Heart right ventricle (tissue), 16 donors: ENCODE results near the gene SRRM2. TPM values are rescaled to one million over a fixed set of nuclear protein-coding genes. Genes with fewer than 3 reads are reported as not detected.

Experiments used
- ATAC-seq, 8 donors: fragments of 200-7000 bp; cut with Tn5 transposase; one replicate each; pipeline ENCODE4 v1.9.1; 2020; ENCODE audit warnings: mild to moderate bottlenecking in 8 of 8, moderate library complexity in 8 of 8, moderate number of reproducible peaks in 1 of 8
- DNase-seq, 2 donors: peaks; one replicate each; pipeline ENCODE4 v3.0.0-alpha.2; 2020
- H3K27ac ChIP-seq, 10 donors: fragments of 200-600 bp; sonication (generic) in 2 of 10; one replicate each; pipeline versions ENCODE4 v1.5.0 to v1.8.0; 2020 to 2022; ENCODE audit warnings: mild to moderate bottlenecking in 3 of 10
- H3K27me3 ChIP-seq, 7 donors: fragments of 200-600 bp; one replicate each; pipeline ENCODE4 v1.8.0; 2021 to 2022; ENCODE audit warnings: mild to moderate bottlenecking in 2 of 7
- H3K36me3 ChIP-seq, 9 donors: fragments of 200-600 bp; sonication (generic) in 1 of 9; one replicate each; pipeline versions ENCODE4 v1.5.0 to v1.8.0; 2020 to 2022; ENCODE audit warnings: mild to moderate bottlenecking in 2 of 9
- H3K4me1 ChIP-seq, 9 donors: fragments of 200-600 bp; sonication (generic) in 1 of 9; one replicate each; pipeline versions ENCODE4 v1.5.0 to v1.8.0; 2020 to 2022; ENCODE audit warnings: mild to moderate bottlenecking in 4 of 9
- H3K4me3 ChIP-seq, 10 donors: fragments of 200-600 bp; sonication (generic) in 2 of 10; one replicate each; pipeline versions ENCODE4 v1.5.0 to v1.8.0; 2020 to 2022; ENCODE audit warnings: mild to moderate bottlenecking in 7 of 10, moderate library complexity in 2 of 10
- H3K9me3 ChIP-seq, 11 donors: fragments of 200-600 bp in 10 of 11; sonication (generic) in 2 of 11; one replicate each; pipeline versions ENCODE4 v1.5.0 to v1.8.0; 2013 to 2022; ENCODE audit warnings: mild to moderate bottlenecking in 2 of 11, control low read depth in 1 of 11, moderate library complexity in 1 of 11
- WGBS, 2 donors: extraction: QIAGEN DNeasy Blood & Tissue Kit; methylation state at CpG; one replicate each; pipeline ENCODE4 v1.1.7; 2013; ENCODE audit warnings: inconsistent platforms in 1 of 2; 5-methylcytosine and 5-hydroxymethylcytosine counted together
- intact Hi-C, 10 donors: fragments of 100-400 bp; cut with DNase I; formaldehyde crosslinking; loops; one replicate each; pipeline versions ENCODE4 v1.11.1 to v1.14.2; 2022
- polyA plus RNA-seq, 2 donors: library from polyadenylated mRNA; stranded (reverse); fragments of 200-250 nt; gene quantifications; one replicate each; pipeline ENCODE4 v1.2.3, GENCODE V29; 2013
- total RNA-seq, 10 donors: library from RNA; stranded (reverse); fragmentation: NEBNext Ultra II Directional in 3 of 10; extraction: Animal tissue kit (Norgen Biotek cat#: 25700) in 3 of 10; gene quantifications; one replicate each; pipeline versions ENCODE4 v1.2.1 to v1.2.4, GENCODE V29; 2021 to 2023
- TF ChIP-seq, protein P1 (sequence below), 9 donors: fragments of 200-600 bp; sonication (generic) in 2 of 9; IDR thresholded peaks; one replicate each; pipeline versions ENCODE4 v1.5.0 to v1.8.0; 2021 to 2022; ENCODE audit warnings: antibody characterized with exemption in 9 of 9, mild to moderate bottlenecking in 5 of 9, moderate library complexity in 1 of 9
- donor health status: Arrhythmogenic right ventricular cardiomyopathy.
- donor health status: ischemic (EF 13 %, LVEDD 7.1; RV severe dilation, severe dysfunction).
- donor health status: healthy with polysubstance abuse.
- donor health status: DM: no; HTN: yes; CAD: no.
- donor health status: DM: no; HTN: no; CAD: no.
- donor health status: ischemic (EF 25% LVEDD 6.9; RV normal size, moderate dysfunction).
- donor health status: ischemic (EF 25% LVEDD 5.7; RV mildly dilated, moderate dysfunction).
- donor health status: healthy.
- donor health status: DM: yes; HTN: yes; CAD: no.
- donor health status: Ischemic cardiomyopathy.
- donor health status: ischemic (EF 35%, LVEDD 5.7; RV mildly dilated, moderate dysfunction).
- donor health status: nonischemic (EF 11% LVEDD 7.7; RV severe dilation, severe dysfunction).
- donor health status: DM: yes; HTN: yes; CAD: no.
- donor health status: PGD.
- donor health status: ischemic (EF 29% LVEDD 5.4; RV normal size, mild dysfunction).
- donor health status: nonischemic (EF 23%, LVEDD 6.1; RV moderate dilation, normal function).

Gene SRRM2
- total and polyA plus RNA-seq, 12 donors: 182 to 1,328 (median 261) TPM

DNA sequence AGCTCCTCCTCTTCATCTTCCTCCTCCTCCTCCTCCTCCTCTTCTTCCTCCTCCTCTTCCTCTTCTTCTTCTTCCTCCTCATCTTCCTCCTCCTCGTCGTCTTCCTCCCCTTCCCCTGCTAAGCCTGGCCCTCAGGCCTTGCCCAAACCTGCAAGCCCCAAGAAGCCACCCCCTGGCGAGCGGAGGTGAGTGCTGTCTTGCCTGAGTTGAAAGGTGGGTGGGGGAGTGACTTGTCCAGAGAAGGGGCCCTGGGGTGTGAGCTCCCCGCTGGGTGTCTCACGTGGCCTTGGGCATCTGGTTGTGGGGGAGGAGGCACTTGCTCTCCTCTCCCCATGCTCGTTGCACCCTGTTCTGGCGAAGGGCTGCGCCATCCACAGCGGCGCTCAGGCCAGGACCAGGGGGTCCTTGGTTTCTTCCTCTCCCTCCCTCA, 16.7 kb downstream of the SRRM2 start:
- H3K27me3 ChIP-seq: no peaks in the 10 kb centered on the region
- H3K9me3 ChIP-seq: no peaks in the 10 kb centered on the region
- TF ChIP-seq, protein P1, sequence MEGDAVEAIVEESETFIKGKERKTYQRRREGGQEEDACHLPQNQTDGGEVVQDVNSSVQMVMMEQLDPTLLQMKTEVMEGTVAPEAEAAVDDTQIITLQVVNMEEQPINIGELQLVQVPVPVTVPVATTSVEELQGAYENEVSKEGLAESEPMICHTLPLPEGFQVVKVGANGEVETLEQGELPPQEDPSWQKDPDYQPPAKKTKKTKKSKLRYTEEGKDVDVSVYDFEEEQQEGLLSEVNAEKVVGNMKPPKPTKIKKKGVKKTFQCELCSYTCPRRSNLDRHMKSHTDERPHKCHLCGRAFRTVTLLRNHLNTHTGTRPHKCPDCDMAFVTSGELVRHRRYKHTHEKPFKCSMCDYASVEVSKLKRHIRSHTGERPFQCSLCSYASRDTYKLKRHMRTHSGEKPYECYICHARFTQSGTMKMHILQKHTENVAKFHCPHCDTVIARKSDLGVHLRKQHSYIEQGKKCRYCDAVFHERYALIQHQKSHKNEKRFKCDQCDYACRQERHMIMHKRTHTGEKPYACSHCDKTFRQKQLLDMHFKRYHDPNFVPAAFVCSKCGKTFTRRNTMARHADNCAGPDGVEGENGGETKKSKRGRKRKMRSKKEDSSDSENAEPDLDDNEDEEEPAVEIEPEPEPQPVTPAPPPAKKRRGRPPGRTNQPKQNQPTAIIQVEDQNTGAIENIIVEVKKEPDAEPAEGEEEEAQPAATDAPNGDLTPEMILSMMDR (IDR thresholded peaks at IDR 0.05): no peak
- peaks cover 10 to 100% (median 87%) of the 10 kb centered on the region in 9 donors for H3K36me3 ChIP-seq
- 84 to 87% methylated on average over 11 of the region's 11 CpGs for WGBS, 2 donors
- no peak overlapping the region for H3K4me3 ChIP-seq
- intact Hi-C loops: no loop called here
- ATAC-seq: peak in 1 of 8 donors; percentile 3
- H3K4me1 ChIP-seq: peaks cover 0 to 41% (median 10%) of the 10 kb centered on the region in 9 donors
- no peak overlapping the region for H3K27ac ChIP-seq
- no peak for DNase-seq

GRCh38 chr16:2769675-2770056, 17.2 kb downstream of the SRRM2 start:
- Histone ChIP-seq H3K4me1 (peaks cover 0 to 44% (median 12%) of the 10 kb centered on the region in 9 donors), H3K4me3 (no peak overlapping the region), H3K36me3 (peaks cover 10 to 100% (median 82%) of the 10 kb centered on the region in 9 donors), H3K27me3 (no peaks in the 10 kb centered on the region), H3K27ac (no peak overlapping the region), H3K9me3 (no peaks in the 10 kb centered on the region)
- TF ChIP-seq, protein P1 (IDR thresholded peaks at IDR 0.05): no peak
- intact Hi-C loops: loop anchor here in 1 of 10 donors (10.0 kb wide), 1 partner anchor 95 kb away; no protein-coding TSS in a partner anchor
- DNase-seq: no peak
- WGBS, 2 donors: 73 to 77% methylated on average over 14 of the region's 14 CpGs
- peak in 4 of 8 donors; percentile 11 to 27 (median 18) for ATAC-seq

DNA sequence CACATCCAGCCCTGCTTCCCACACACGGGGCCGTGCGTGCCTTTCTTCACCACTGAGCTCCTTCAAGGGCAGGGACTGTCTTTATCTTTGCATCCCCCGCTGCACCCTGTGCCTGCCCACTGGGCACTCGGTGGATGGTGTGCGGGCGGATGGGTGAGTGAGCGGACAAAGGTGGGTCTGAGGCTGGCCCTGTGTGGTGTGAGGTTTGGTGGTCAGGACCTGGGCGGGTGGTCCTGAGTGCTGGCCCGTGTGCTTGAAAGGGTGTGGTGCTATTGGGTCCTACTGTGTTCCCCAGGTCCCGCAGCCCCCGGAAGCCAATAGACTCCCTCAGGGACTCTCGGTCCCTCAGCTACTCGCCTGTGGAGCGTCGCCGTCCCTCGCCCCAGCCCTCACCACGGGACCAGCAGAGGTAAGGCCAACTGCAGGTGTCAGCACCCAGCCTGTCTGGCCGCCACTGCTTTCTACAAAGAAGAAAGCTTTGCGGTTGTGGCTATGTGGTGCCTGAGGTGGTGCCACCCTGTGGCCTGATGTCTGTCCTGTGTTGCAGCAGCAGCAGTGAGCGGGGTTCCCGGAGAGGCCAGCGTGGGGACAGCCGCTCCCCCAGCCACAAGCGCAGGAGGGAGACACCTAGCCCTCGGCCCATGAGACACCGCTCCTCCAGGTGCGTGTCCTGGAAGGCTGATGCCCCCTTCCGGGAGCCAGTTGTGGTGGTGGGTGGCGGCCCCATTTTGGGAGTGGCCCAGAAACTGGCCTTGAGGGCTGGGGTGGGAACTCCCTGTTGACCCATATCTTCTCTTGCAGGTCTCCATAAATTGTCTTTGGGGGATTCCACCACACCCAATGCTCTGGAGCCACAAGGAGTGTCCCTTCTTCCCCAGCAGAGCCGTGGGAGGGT, 17.9 kb downstream of the SRRM2 start:
- peaks cover 0 to 51% (median 18%) of the 10 kb centered on the region in 9 donors for H3K4me1 ChIP-seq
- intact Hi-C loops: loop anchor here in 1 of 10 donors (10.0 kb wide), 1 partner anchor 94 kb away; no protein-coding TSS in a partner anchor
- H3K4me3 ChIP-seq: no peak overlapping the region
- no peak overlapping the region for H3K27ac ChIP-seq
- H3K36me3 ChIP-seq: peaks cover 10 to 100% (median 75%) of the 10 kb centered on the region in 9 donors
- WGBS, 2 donors: 82 to 84% methylated on average over 32 of the region's 32 CpGs
- H3K9me3 ChIP-seq: no peaks in the 10 kb centered on the region
- DNase-seq (no peak), ATAC-seq (peak in 2 of 8 donors; percentile 2 to 10)
- no peaks in the 10 kb centered on the region for H3K27me3 ChIP-seq
- TF ChIP-seq, protein P1 (IDR thresholded peaks at IDR 0.05): no peak

GRCh38 chr16:2771496-2772402, 19.3 kb downstream of the SRRM2 start:
- H3K27ac ChIP-seq: no peak overlapping the region

More at GRCh38 chr16:2771496-2772402, 19.3 kb downstream of the SRRM2 start:
- H3K4me3 ChIP-seq: no peak overlapping the region
- no peaks in the 10 kb centered on the region for H3K9me3 ChIP-seq
- TF ChIP-seq, protein P1 (IDR thresholded peaks at IDR 0.05): no peak
- DNase-seq: no peak
- intact Hi-C loops: loop anchor here in 1 of 10 donors (10.0 kb wide), 1 partner anchor 93 kb away; no protein-coding TSS in a partner anchor
- ATAC-seq: no peak
- H3K36me3 ChIP-seq: peaks cover 10 to 87% (median 61%) of the 10 kb centered on the region in 9 donors
- H3K4me1 ChIP-seq: peaks cover 2 to 64% (median 31%) of the 10 kb centered on the region in 9 donors
- 76 to 80% methylated on average over 18 of the region's 18 CpGs for WGBS, 2 donors
- H3K27me3 ChIP-seq: no peaks in the 10 kb centered on the region
